ENCODE measurements around the gene CAMK1D. TPM values are rescaled to one million over a fixed set of nuclear protein-coding genes. Genes with fewer than 3 reads are reported as not detected.
A peak's percentile ranks its signal among the peaks of the same experiment; 100 is the strongest.
"Not testable (repeated sequence)": the region's sequence is repeated elsewhere in the genome, so short reads cannot be mapped to it uniquely, and the experiment has no call there.

The CAMK1D gene
- 12.8 TPM for total RNA-seq

DNA sequence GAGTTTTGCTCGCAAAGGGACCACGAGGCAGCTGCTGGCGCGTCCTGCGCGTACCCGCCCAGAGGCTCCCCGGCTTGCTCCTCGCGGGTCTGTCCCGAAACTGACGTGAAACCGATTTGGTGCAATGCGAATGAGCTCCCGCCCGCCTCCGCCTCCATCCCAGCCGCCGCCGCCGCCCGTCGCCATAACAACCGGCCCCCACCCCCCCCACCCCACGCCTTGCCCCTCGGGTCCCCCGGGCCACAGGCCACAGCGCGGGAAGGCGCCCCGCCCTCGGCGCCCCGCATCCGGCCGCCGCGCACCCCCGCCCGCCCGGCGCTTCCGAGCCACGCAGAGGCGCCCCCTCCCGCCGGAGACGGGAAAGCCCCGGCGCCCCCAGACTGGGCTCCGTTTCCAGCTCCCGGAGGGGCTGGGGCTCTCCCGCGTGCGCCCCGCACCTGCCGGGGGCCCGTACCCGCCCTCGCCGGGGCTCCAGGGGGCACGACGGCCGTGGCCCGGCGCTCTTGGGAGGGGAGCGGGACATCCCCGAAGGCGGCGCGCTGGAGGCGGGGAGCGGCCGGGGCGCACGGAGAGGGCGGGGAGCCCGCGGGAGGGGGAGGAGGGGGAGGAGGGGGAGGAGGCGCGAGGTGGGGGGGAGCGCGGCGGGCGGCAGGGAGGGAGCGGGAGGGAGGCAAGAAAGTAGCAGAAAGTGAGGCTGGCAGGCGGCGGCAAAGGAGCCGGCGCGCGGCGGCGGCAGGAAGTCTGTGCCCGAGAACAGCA lies at the start of gene CAMK1D:
Gene CAMK1D (plus strand): TSS at position 678 of the 759 bp plus-strand sequence.
- intact Hi-C loops (cut with DNase I), result no loop called here
- Histone ChIP-seq H3K27me3 (no peaks in the 10 kb centered on the region), H3K4me3 (peak within 1 kb of the TSS; percentile 64 to 84), H3K27ac (peak within 1 kb of the TSS; percentile 94), H3K36me3 (no peaks in the 10 kb centered on the region), H3K4me1 (peaks cover 34% of the 10 kb centered on the region), H3K9me3 (no peaks in the 10 kb centered on the region)
- TF ChIP-seq POLR2AphosphoS5 (IDR thresholded peaks at IDR 0.05; ENCODE audit: insufficient read depth in 1 of 2, low read depth in 1 of 2) (peak in 1 of 2 donors; percentile 54), POLR2A (IDR thresholded peaks at IDR 0.05) (peak in 1 of 2 donors; percentile 66)
- TF ChIP-seq, protein P1, sequence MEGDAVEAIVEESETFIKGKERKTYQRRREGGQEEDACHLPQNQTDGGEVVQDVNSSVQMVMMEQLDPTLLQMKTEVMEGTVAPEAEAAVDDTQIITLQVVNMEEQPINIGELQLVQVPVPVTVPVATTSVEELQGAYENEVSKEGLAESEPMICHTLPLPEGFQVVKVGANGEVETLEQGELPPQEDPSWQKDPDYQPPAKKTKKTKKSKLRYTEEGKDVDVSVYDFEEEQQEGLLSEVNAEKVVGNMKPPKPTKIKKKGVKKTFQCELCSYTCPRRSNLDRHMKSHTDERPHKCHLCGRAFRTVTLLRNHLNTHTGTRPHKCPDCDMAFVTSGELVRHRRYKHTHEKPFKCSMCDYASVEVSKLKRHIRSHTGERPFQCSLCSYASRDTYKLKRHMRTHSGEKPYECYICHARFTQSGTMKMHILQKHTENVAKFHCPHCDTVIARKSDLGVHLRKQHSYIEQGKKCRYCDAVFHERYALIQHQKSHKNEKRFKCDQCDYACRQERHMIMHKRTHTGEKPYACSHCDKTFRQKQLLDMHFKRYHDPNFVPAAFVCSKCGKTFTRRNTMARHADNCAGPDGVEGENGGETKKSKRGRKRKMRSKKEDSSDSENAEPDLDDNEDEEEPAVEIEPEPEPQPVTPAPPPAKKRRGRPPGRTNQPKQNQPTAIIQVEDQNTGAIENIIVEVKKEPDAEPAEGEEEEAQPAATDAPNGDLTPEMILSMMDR (IDR thresholded peaks at IDR 0.05), result peak in 1 of 3 experiments; percentile 30
- peak in 1 of 2 donors; percentile 92 for DNase-seq (ENCODE audit: extremely low spot score in 2 of 2)

DNA sequence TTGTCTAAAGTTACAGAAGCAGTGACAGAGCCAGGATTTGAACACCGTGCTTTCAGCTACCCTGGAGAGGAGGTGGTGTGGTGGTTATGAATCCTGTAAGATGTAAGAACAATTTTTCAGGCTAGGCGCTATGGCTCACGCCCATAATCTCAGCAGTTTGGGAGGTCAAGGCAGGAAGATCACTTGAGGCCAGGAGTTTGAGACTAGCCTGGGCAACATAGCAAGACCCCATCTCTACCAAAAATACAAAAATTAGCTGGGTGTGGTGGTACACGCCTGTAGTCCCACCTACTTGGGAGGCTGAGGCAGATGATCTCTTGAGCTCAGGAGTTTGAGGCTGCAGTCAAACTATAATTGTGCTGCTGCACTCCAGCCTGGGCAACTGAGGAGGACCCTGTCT lies 48.3 kb upstream of the CAMK1D start:
- not testable (repeated sequence) for H3K36me3 ChIP-seq

DNA sequence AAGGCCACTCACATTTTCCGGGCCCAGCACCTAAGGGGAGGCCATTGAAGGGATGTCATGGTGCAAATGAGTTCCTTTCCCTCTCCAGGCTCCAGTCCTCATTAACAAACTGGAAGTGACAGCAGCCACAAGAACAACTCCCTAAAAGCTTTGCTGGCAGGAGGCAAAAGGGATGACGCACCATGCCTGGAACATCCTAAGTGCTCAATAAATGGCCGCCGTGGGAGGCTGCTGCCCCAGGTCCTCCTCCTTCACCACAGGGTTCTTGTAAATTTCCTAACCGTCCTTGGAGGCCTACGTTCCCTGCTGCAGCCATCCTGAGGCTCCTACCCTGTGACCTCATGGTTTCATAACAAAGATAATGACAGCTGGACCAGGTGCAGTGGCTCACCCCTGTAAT lies 41.3 kb upstream of the CAMK1D start:
- TF ChIP-seq, protein P1 (IDR thresholded peaks at IDR 0.05), result no peak
- TF ChIP-seq POLR2AphosphoS5 (IDR thresholded peaks at IDR 0.05; ENCODE audit: insufficient read depth in 1 of 2, low read depth in 1 of 2), result peak; percentile 45 to 57
- Histone ChIP-seq H3K4me3 (no peak overlapping the region), H3K27ac (no peak overlapping the region), H3K4me1 (no peaks in the 10 kb centered on the region), H3K9me3 (no peaks in the 10 kb centered on the region), H3K27me3 (no peaks in the 10 kb centered on the region), H3K36me3 (no peaks in the 10 kb centered on the region)
- intact Hi-C loops (cut with DNase I), result no loop called here
- peak in 1 of 2 donors; percentile 98 for DNase-seq (ENCODE audit: extremely low spot score in 2 of 2)

More for the DNA sequence above, 48.3 kb upstream of the CAMK1D start:
- H3K27ac ChIP-seq; H3K27me3 ChIP-seq; intact Hi-C loops (cut with DNase I); H3K4me3 ChIP-seq; H3K9me3 ChIP-seq; H3K4me1 ChIP-seq; DNase-seq (ENCODE audit: extremely low spot score in 2 of 2): not testable (repeated sequence)

DNA sequence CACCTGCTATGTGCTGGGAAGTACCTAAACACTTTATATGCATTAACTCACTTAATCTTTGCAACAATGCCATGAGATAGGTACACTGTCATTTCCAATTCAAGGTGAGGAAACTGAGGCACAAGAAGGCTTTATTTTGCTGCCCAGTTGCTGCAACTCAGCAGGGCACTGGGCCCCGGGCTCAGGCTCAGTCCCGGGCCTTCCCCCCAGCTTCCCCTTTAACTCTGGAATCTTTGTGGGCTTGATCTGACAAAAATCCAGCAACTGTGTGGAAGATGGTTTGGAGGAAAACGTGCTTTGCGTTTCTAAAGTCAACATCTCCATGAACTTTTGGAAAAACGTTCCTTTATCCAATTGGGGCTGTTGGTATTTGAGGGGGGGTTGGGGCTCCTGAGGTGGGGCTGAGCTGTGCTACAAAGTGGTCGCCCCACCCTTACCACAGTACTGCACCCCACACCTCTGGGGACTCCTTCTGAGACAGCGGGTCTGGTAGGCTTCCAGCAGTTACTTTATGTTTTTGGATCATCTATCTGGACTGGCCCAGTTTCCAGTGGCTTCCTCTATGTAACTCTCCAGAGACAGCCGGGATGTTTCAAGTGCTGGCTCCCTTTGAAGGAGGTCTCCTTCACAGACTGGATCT lies 40.5 kb upstream of the CAMK1D start:
- intact Hi-C loops (cut with DNase I), result no loop called here
- Histone ChIP-seq H3K4me3 (no peak overlapping the region), H3K36me3 (no peaks in the 10 kb centered on the region), H3K9me3 (no peaks in the 10 kb centered on the region), H3K27me3 (no peaks in the 10 kb centered on the region), H3K27ac (peak overlapping the region; percentile 33), H3K4me1 (no peaks in the 10 kb centered on the region)
- DNase-seq (ENCODE audit: extremely low spot score in 2 of 2), result peak in 1 of 2 donors; percentile 91
- TF ChIP-seq, protein P1 (IDR thresholded peaks at IDR 0.05), result no peak
- TF ChIP-seq POLR2A (IDR thresholded peaks at IDR 0.05) (no peak), POLR2AphosphoS5 (IDR thresholded peaks at IDR 0.05; ENCODE audit: insufficient read depth in 1 of 2, low read depth in 1 of 2) (no peak)

DNA sequence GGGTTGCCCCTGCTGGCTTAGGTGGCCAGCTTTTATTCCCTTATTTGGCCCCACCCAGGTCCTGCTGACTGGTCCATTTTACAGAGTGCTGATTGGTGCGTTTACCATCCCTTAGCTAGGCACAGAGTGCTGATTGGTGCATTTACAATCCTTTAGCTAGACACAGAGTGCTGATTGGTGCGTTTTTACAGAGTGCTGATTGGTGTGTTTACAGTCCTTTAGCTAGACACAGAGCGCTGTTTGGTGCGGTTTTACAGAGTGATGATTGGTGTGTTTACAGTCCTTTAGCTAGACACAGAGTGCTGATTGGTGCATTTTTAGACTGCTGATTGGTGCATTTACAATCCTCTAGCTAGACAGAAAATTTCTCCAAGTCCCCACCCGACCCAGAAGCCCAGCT lies 39.6 kb upstream of the CAMK1D start:
- DNase-seq (ENCODE audit: extremely low spot score in 2 of 2); H3K9me3 ChIP-seq; H3K27ac ChIP-seq; H3K4me3 ChIP-seq; intact Hi-C loops (cut with DNase I); H3K4me1 ChIP-seq; H3K27me3 ChIP-seq; H3K36me3 ChIP-seq: not testable (repeated sequence)

DNA sequence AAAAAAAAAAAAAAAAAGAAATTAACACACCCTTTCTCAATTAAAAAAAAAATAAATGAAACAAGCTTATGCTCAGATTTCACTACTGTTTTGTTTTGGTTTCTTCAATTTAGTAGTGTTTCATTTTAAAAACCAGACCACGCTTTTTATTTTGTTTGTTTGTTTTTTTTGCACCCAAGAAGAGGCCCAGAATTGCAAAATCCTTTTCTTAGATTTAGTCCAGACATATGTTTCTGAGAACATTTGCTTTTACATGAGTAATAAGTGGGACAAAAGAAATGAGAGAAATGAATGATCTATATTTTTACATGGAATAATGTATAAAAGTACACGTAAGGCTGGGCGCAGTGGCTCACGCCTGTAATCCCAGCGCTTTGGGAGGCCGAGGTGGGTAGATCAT lies 34.5 kb upstream of the CAMK1D start:
- intact Hi-C loops (cut with DNase I), result no loop called here
- H3K36me3 ChIP-seq, result no peaks in the 10 kb centered on the region

More for the DNA sequence above, 34.5 kb upstream of the CAMK1D start:
- H3K27ac ChIP-seq, result no peak overlapping the region
- H3K4me1 ChIP-seq, result no peaks in the 10 kb centered on the region
- DNase-seq (ENCODE audit: extremely low spot score in 2 of 2), result no peak
- H3K9me3 ChIP-seq, result no peaks in the 10 kb centered on the region
- no peak overlapping the region for H3K4me3 ChIP-seq
- TF ChIP-seq POLR2A (IDR thresholded peaks at IDR 0.05), result no peak
- TF ChIP-seq, protein P1 (IDR thresholded peaks at IDR 0.05), result no peak
- TF ChIP-seq POLR2AphosphoS5 (IDR thresholded peaks at IDR 0.05; ENCODE audit: insufficient read depth in 1 of 2, low read depth in 1 of 2), result no peak
- H3K27me3 ChIP-seq, result no peaks in the 10 kb centered on the region
